HCT116 (cell line): ENCODE measurements around the gene SUPT5H. TPM values are rescaled to one million over a fixed set of nuclear protein-coding genes. Genes with fewer than 3 reads are reported as not detected.

Source experiments
- ATAC-seq: fragments of 200-7000 bp; cut with Tn5 transposase; 2 replicates; pipeline ENCODE4 v1.9.1; 2020; ENCODE audit warnings: mild to moderate bottlenecking, moderate library complexity
- BruUV-seq: library from RNA; stranded (reverse); fragments of 400-500 nt; replicated peaks from 2 replicates; lab custom pipeline; 2021; lab: Mats Ljungman, UMichigan
- CTCF ChIA-PET: fragments of 300-600 bp; sonication (Branson Sonifier 250); formaldehyde crosslinking; loops from one replicate; lab custom pipeline; 2021; ENCODE audit warnings: antibody characterized with exemption; lab: Charles Lee
- POLR2A ChIA-PET: fragments of 300-600, 350-600 bp; sonication (Branson Sonifier 250); formaldehyde crosslinking; loops from one replicate; lab custom pipeline; 2021; ENCODE audit warnings: antibody characterized with exemption; lab: Charles Lee
- RAD21 ChIA-PET, 2 experiments: fragments of 300-600 bp; sonication (Branson Sonifier 250); formaldehyde crosslinking; loops; one replicate each; lab custom pipeline; 2023; ENCODE audit warnings: low total read pairs in 2 of 2; ENCODE audit not compliant: uncharacterized antibody in 2 of 2, unreplicated experiment in 2 of 2, low non-redundant PET in 1 of 2; lab: Charles Lee
- DNase-seq: peaks from one replicate; pipeline ENCODE4 v3.0.0-alpha.2; 2010; ENCODE audit warnings: low read depth, low spot score
- H2AFZ ChIP-seq: fragments of 200-600 bp; shearing (Covaris generic), sonication (generic); 2 replicates; pipeline ENCODE4 v1.6.1; 2017; ENCODE audit warnings: low read depth, mixed run types, mixed read lengths, antibody characterized with exemption, low read length; ENCODE audit not compliant: poor library complexity, severe bottlenecking
- H3K27ac ChIP-seq: 2 replicates; pipeline ENCODE4 v1.5.1; 2012; ENCODE audit warnings: low read depth, low read length
- H3K27me3 ChIP-seq: fragments of 200-600 bp; sonication (generic); 2 replicates; pipeline ENCODE4 v1.6.1; 2016; ENCODE audit warnings: mixed run types, low read length, mixed read lengths; ENCODE audit not compliant: insufficient read depth
- H3K36me3 ChIP-seq, 2 experiments: fragments of 200-500 bp in 1 of 2; fragments of 200-600 bp in 1 of 2; sonication (Bioruptor generic) in 1 of 2; sonication (generic) in 1 of 2; 2 replicates each; pipeline versions ENCODE4 v1.5.1 to v1.6.1; 2014 to 2016; ENCODE audit warnings: low read length in 2 of 2, inconsistent platforms in 1 of 2, mixed read lengths in 1 of 2, mixed run types in 1 of 2; ENCODE audit not compliant: insufficient read depth in 2 of 2, control insufficient read depth in 1 of 2
- H3K4me1 ChIP-seq, 2 experiments: fragments of 200-600 bp in 1 of 2; sonication (generic) in 1 of 2; 2 replicates each; pipeline versions ENCODE4 v1.5.1 to v1.6.1; 2012 to 2017; ENCODE audit warnings: low read length in 2 of 2, inconsistent platforms in 1 of 2, mild to moderate bottlenecking in 1 of 2, mixed read lengths in 1 of 2, mixed run types in 1 of 2, moderate library complexity in 1 of 2; ENCODE audit not compliant: insufficient read depth in 2 of 2, control insufficient read depth in 1 of 2
- H3K4me2 ChIP-seq: fragments of 200-600 bp; sonication (generic); 2 replicates; pipeline ENCODE4 v1.6.1; 2017; ENCODE audit warnings: mixed run types, low read length, mixed read lengths
- H3K4me3 ChIP-seq, 2 experiments: fragments of 200-600 bp in 1 of 2; sonication (generic) in 1 of 2; replicated peaks in 1 of 2; 2 replicates each; pipeline ENCODE4 v1.5.1; 2011 to 2016; ENCODE audit warnings: low read length in 2 of 2, control low read depth in 1 of 2, low read depth in 1 of 2, mild to moderate bottlenecking in 1 of 2, mixed read lengths in 1 of 2, mixed run types in 1 of 2
- H3K79me2 ChIP-seq: fragments of 200-600 bp; sonication (generic); 2 replicates; pipeline ENCODE4 v1.6.1; 2017; ENCODE audit warnings: mild to moderate bottlenecking, mixed run types, low read length, moderate library complexity, mixed read lengths; ENCODE audit not compliant: insufficient read depth
- H3K9ac ChIP-seq: fragments of 200-600 bp; sonication (generic); 2 replicates; pipeline ENCODE4 v1.6.1; 2016; ENCODE audit warnings: low read length, mixed read lengths
- H3K9me2 ChIP-seq: fragments of 200-600 bp; sonication (generic), shearing (Covaris generic); 2 replicates; pipeline ENCODE4 v1.6.1; 2017; ENCODE audit warnings: mixed run types, mild to moderate bottlenecking, moderate library complexity; ENCODE audit not compliant: insufficient read depth
- H3K9me3 ChIP-seq, 2 experiments: fragments of 200-500 bp in 1 of 2; fragments of 200-600 bp in 1 of 2; sonication (Bioruptor generic) in 1 of 2; sonication (generic) in 1 of 2; 2 replicates each; pipeline ENCODE4 v1.6.1; 2014 to 2017; ENCODE audit warnings: low read length in 2 of 2, mixed read lengths in 2 of 2, inconsistent platforms in 1 of 2, low read depth in 1 of 2, mild to moderate bottlenecking in 1 of 2, mixed run types in 1 of 2, moderate library complexity in 1 of 2; ENCODE audit not compliant: control insufficient read depth in 1 of 2, insufficient read depth in 1 of 2
- H4K20me1 ChIP-seq: fragments of 200-600 bp; sonication (generic), shearing (Covaris generic); 2 replicates; pipeline ENCODE4 v1.6.1; 2017; ENCODE audit warnings: mixed run types, mild to moderate bottlenecking, moderate library complexity; ENCODE audit not compliant: insufficient read depth
- CBX3 ChIP-seq: IDR thresholded peaks from 2 replicates; pipeline ENCODE4 v1.6.1; 2012; ENCODE audit warnings: low read depth
- EGR1 ChIP-seq: IDR thresholded peaks from 2 replicates; pipeline ENCODE4 v1.6.1; 2012; ENCODE audit warnings: low read depth
- ELF1 ChIP-seq: IDR thresholded peaks from 2 replicates; pipeline ENCODE4 v1.6.1; 2012; ENCODE audit warnings: low read depth, borderline replicate concordance
- EZH2 ChIP-seq: fragments of 200-600 bp; sonication (generic); IDR thresholded peaks from 2 replicates; pipeline ENCODE4 v1.6.1; 2017; ENCODE audit warnings: antibody characterized with exemption, mixed run types
- EZH2phosphoT487 ChIP-seq: fragments of 200-600 bp; IDR thresholded peaks from 2 replicates; pipeline ENCODE4 v1.6.1; 2018; ENCODE audit warnings: antibody characterized with exemption, borderline replicate concordance
- FOSL1 ChIP-seq: IDR thresholded peaks from 2 replicates; pipeline ENCODE4 v1.6.1; 2012; ENCODE audit warnings: low read depth
- JUND ChIP-seq: IDR thresholded peaks from 2 replicates; pipeline ENCODE4 v1.6.1; 2012
- POLR2A ChIP-seq: IDR thresholded peaks from 2 replicates; pipeline ENCODE4 v1.7.0; 2011; ENCODE audit warnings: borderline replicate concordance; ENCODE audit not compliant: insufficient read depth, insufficient read length; ENCODE audit errors: extremely low read depth
- RAD21 ChIP-seq: IDR thresholded peaks from 2 replicates; pipeline ENCODE4 v1.6.1; 2012; ENCODE audit warnings: low read depth, mild to moderate bottlenecking
- TCF7L2 ChIP-seq: IDR thresholded peaks from 2 replicates; pipeline ENCODE4 v1.7.0; 2011; ENCODE audit warnings: borderline replicate concordance, inconsistent platforms; ENCODE audit not compliant: insufficient read depth, insufficient read length; ENCODE audit errors: extremely low read depth
- YY1 ChIP-seq: IDR thresholded peaks from 2 replicates; pipeline ENCODE4 v1.6.1; 2011; ENCODE audit warnings: low read length, low read depth, moderate library complexity, mild to moderate bottlenecking; ENCODE audit not compliant: insufficient replicate concordance; ENCODE audit errors: extremely low read depth
- intact Hi-C: fragments of 100-400 bp; cut with micrococcal nuclease; formaldehyde crosslinking; loops from 2 replicates; pipeline ENCODE4 v1.10.0; 2022
- total RNA-seq: library from RNA; stranded (reverse); gene quantifications from one replicate; pipeline ENCODE4 v1.2.1, GENCODE V29; 2021; ENCODE audit not compliant: unreplicated experiment
- TF ChIP-seq, protein P1 (sequence below): IDR thresholded peaks from 2 replicates; pipeline ENCODE4 v1.6.1; 2011; ENCODE audit warnings: mild to moderate bottlenecking, low read length, moderate library complexity; ENCODE audit not compliant: insufficient replicate concordance; ENCODE audit errors: extremely low read depth
- TF ChIP-seq, protein P2 (sequence below): IDR thresholded peaks from 2 replicates; pipeline ENCODE4 v1.6.1; 2012
- TF ChIP-seq, protein P3 (sequence below): IDR thresholded peaks from 2 replicates; pipeline ENCODE4 v1.6.1; 2012; ENCODE audit warnings: low read depth
- TF ChIP-seq, protein P4 (sequence below), 3 experiments: fragments of 200-600 bp in 1 of 3; sonication (generic) in 1 of 3; IDR thresholded peaks in 2 of 3; conservative IDR thresholded peaks in 1 of 3; 2 replicates each; pipeline ENCODE4 v1.5.1; 2012 to 2017; ENCODE audit warnings: low read depth in 2 of 3, low read length in 2 of 3, antibody characterized with exemption in 1 of 3, borderline replicate concordance in 1 of 3, control low read depth in 1 of 3, mild to moderate bottlenecking in 1 of 3, mixed read lengths in 1 of 3, mixed run types in 1 of 3, moderate library complexity in 1 of 3; ENCODE audit not compliant: insufficient read depth in 1 of 3

The SUPT5H gene
- total RNA-seq, 1 experiment from 2014 or later: 120 TPM

DNA sequence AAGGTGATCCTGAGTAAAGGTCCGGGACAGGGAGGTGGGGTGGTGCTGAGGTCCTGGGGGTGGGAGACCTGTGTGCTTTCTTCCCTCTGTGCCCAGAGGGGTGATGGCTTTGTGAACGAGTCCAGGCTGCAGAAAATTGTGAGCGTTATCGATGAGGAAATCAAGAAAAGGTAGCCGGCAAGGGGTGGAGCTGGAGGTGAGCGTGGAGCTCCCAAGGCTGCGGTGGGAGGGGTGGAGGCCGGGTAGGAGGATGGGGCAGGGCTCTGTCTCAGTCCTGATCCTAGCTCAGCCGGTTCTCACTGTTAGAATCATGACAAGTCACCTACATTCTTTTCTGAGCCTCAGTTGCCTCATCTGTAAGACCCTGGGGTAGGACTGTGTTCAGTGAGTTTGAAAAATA is 73.6 kb downstream of the SUPT5H start:
- DNase-seq (no peak), ATAC-seq (no peak)
- Histone ChIP-seq H3K9me2 (no peaks in the 10 kb centered on the region), H4K20me1 (no peaks in the 10 kb centered on the region), H3K9ac (no peak overlapping the region), H3K36me3 (no peaks in the 10 kb centered on the region), H3K79me2 (no peaks in the 10 kb centered on the region), H3K4me2 (no peak overlapping the region), H3K27me3 (no peaks in the 10 kb centered on the region), H3K4me1 (no peaks in the 10 kb centered on the region), H3K27ac (no peak overlapping the region), H3K9me3 (no peaks in the 10 kb centered on the region), H3K4me3 (no peak overlapping the region), H2AFZ (no peak overlapping the region)
- intact Hi-C loops: no loop called here
- ChIA-PET RAD21 (no interaction called here), POLR2A (interaction anchor here (1.5 kb wide), 1 partner anchor 14 kb away, joined by 7 read pairs; the partner anchor contains the start of gene EID2B), CTCF (interaction anchor here (1.6 kb wide), 1 partner anchor 16 kb away, joined by 5 read pairs; no protein-coding TSS in a partner anchor)
- no TSS peak for BruUV-seq
- TF ChIP-seq, protein P1, sequence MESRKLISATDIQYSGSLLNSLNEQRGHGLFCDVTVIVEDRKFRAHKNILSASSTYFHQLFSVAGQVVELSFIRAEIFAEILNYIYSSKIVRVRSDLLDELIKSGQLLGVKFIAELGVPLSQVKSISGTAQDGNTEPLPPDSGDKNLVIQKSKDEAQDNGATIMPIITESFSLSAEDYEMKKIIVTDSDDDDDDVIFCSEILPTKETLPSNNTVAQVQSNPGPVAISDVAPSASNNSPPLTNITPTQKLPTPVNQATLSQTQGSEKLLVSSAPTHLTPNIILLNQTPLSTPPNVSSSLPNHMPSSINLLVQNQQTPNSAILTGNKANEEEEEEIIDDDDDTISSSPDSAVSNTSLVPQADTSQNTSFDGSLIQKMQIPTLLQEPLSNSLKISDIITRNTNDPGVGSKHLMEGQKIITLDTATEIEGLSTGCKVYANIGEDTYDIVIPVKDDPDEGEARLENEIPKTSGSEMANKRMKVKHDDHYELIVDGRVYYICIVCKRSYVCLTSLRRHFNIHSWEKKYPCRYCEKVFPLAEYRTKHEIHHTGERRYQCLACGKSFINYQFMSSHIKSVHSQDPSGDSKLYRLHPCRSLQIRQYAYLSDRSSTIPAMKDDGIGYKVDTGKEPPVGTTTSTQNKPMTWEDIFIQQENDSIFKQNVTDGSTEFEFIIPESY: no peak
- TF ChIP-seq EZH2 (no peak), YY1 (no peak), EZH2phosphoT487 (no peak), EGR1 (no peak), JUND (no peak), FOSL1 (no peak), POLR2A (no peak), RAD21 (no peak), TCF7L2 (no peak), CBX3 (no peak), ELF1 (no peak)
- TF ChIP-seq, protein P2, sequence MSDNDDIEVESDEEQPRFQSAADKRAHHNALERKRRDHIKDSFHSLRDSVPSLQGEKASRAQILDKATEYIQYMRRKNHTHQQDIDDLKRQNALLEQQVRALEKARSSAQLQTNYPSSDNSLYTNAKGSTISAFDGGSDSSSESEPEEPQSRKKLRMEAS: no peak
- TF ChIP-seq, protein P3, sequence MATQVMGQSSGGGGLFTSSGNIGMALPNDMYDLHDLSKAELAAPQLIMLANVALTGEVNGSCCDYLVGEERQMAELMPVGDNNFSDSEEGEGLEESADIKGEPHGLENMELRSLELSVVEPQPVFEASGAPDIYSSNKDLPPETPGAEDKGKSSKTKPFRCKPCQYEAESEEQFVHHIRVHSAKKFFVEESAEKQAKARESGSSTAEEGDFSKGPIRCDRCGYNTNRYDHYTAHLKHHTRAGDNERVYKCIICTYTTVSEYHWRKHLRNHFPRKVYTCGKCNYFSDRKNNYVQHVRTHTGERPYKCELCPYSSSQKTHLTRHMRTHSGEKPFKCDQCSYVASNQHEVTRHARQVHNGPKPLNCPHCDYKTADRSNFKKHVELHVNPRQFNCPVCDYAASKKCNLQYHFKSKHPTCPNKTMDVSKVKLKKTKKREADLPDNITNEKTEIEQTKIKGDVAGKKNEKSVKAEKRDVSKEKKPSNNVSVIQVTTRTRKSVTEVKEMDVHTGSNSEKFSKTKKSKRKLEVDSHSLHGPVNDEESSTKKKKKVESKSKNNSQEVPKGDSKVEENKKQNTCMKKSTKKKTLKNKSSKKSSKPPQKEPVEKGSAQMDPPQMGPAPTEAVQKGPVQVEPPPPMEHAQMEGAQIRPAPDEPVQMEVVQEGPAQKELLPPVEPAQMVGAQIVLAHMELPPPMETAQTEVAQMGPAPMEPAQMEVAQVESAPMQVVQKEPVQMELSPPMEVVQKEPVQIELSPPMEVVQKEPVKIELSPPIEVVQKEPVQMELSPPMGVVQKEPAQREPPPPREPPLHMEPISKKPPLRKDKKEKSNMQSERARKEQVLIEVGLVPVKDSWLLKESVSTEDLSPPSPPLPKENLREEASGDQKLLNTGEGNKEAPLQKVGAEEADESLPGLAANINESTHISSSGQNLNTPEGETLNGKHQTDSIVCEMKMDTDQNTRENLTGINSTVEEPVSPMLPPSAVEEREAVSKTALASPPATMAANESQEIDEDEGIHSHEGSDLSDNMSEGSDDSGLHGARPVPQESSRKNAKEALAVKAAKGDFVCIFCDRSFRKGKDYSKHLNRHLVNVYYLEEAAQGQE: no peak
- TF ChIP-seq, protein P4, sequence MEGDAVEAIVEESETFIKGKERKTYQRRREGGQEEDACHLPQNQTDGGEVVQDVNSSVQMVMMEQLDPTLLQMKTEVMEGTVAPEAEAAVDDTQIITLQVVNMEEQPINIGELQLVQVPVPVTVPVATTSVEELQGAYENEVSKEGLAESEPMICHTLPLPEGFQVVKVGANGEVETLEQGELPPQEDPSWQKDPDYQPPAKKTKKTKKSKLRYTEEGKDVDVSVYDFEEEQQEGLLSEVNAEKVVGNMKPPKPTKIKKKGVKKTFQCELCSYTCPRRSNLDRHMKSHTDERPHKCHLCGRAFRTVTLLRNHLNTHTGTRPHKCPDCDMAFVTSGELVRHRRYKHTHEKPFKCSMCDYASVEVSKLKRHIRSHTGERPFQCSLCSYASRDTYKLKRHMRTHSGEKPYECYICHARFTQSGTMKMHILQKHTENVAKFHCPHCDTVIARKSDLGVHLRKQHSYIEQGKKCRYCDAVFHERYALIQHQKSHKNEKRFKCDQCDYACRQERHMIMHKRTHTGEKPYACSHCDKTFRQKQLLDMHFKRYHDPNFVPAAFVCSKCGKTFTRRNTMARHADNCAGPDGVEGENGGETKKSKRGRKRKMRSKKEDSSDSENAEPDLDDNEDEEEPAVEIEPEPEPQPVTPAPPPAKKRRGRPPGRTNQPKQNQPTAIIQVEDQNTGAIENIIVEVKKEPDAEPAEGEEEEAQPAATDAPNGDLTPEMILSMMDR (IDR thresholded peaks at IDR 0.05 in 2 of 3, conservative IDR thresholded peaks at IDR 0.05 in 1 of 3; ENCODE audit: borderline replicate concordance in 1 of 3, insufficient read depth in 1 of 3, low read depth in 2 of 3, low read length in 2 of 3): no peak
